Fibroblast of skin of abdomen (primary cell): ENCODE results near the gene CHRM5.
A peak's percentile ranks its signal among the peaks of the same experiment; 100 is the strongest.

Experiments used
- DNase-seq: peaks from one replicate; pipeline ENCODE4 v3.0.0-alpha.2; 2013

The CHRM5 gene

GRCh38 chr15:34102175-34102925, 134.1 kb downstream of the CHRM5 start:
- DNase-seq: no peak

GRCh38 chr15:34106423-34106822, 138.1 kb downstream of the CHRM5 start:
- DNase-seq: no peak

GRCh38 chr15:34107315-34107714, 139.0 kb downstream of the CHRM5 start:
- no peak for DNase-seq

- peak; percentile 42 for DNase-seq
Observed at GRCh38 chr15:34109797-34110663, 141.7 kb downstream of the CHRM5 start.

DNA sequence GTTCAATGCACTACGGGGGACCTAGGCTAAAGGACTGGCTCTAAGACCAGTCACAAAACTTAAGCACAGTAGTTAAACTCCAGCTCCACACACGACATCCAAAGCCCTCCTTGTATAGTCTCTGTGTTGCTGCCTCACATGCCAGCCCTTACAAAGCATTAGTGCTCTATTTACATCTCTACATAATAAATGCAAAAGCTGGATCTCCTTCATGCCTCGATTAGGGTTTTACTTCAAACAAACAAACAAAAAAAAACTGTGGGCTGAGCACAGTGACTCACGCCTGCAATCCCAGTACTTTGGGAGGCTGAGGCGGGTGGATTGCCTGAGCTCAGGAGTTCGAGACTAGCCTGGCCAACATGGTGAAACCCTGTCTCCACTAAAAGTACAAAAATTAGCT, 143.2 kb downstream of the CHRM5 start:
- DNase-seq: no peak

- DNase-seq: no peak
Observed at GRCh38 chr15:34114215-34114614, 145.9 kb downstream of the CHRM5 start.

- DNase-seq: no peak
Observed at GRCh38 chr15:34114739-34115138, 146.4 kb downstream of the CHRM5 start.

DNA sequence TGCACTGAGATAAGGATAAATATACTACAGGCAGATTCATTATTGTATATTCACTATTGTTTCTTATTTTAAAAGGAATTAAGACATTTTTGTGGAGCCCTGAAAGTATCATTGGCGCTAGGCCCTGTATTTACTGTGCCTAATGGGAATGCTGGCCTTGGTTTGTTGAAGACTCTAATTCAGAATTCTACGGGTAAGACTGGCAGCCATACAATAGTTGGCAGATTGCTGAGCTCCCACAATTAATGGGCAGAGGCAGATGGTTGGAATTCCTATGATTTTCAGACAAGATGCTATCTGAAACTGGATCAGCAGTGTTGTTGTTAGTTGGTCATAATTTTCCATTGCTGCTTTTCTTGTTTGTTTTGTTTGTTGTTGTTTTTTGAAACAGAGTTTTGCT, 148.3 kb downstream of the CHRM5 start:
- DNase-seq: no peak
